EH (cell line): ENCODE measurements around the gene COL1A1.
A peak's percentile ranks its signal among the peaks of the same experiment; 100 is the strongest.

Experiments
- DNase-seq: peaks from one replicate; pipeline ENCODE4 v3.0.0-alpha.2; 2015; ENCODE audit warnings: low read depth

Gene COL1A1

DNA sequence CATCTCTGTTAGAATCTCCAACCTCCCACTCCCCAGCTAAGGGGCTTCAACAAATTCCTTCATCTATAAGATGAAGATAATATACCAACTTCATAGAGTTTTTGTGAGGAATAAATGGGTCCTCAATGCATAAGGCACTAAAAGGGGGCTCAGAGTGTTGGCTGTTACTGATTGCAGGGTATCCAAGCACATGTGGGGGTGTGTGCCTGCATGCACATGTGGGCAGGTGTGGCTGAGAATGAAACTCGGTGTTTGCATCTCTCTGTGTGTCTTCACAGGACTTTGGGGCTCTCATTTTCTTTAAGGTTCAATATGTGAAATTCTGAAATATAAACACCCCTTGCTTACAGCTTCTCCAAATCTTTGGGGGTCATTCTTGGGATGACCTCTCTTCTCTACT lies 46.8 kb downstream of the COL1A1 start:
- DNase-seq = no peak

DNA sequence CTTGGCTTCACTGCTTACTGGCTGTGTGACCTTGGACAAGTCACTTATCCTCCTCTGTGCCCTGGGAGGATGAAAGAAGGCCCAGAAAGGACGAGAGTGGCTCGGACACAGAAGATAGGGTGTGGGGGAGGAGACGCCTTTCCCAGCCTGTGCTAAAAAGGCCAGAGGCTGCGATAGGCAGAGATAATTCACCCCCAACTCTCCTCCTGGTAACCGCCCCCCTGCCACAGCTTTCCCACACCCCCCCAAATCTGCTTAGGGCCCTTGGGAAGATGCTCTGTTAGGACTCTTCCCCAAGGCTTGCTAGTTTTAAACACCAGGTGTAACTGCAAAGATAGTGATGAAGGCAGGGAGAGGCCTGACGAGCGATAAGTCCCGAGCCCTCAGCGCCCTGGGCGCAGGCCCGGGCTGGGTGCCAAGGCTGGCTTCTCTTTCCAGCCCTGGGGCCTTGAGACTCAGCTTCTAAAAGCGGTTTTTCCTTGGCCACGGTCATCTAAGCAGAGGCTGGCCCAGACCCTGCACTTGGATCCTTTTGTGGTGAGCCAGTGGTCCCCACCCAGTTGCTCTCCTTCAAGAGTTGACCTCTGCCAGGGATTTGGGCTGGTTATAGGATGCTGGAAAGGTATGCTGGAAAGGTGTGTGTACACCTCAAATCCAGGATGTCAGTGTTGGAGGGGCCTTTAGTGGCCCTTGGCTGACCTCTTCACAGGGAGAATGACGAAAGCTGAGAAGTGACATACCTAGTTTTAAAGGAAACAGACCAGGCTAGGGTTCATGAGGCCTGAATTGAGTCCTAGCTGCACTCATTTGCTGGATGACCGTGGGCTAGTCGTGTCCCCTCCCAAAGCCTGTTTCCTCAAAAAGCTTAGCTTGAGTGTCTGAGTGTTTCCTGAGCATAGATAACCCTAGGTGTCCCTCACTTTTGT lies 47.5 kb downstream of the COL1A1 start:
- peak; percentile 47 for DNase-seq

DNA sequence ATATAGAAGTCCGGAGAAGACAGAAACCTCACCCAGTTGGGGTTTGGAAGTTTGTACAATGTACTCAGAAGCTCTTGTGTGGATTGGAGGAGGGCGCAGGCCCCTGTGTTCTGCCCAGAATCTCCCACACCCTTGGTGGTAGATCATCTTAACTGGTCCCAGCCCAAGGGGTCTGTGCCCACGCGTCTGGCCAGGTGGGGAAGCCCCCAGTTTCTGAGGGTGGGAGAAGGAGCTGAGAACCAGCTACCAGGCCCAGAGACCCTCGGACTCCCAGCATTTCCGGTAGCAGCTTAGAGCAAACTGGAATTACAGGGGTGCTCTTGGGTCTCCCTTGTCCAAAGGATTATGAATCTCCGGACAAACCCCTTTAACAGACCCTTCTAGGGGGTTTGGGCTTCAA lies 48.7 kb downstream of the COL1A1 start:
- DNase-seq = no peak

DNA sequence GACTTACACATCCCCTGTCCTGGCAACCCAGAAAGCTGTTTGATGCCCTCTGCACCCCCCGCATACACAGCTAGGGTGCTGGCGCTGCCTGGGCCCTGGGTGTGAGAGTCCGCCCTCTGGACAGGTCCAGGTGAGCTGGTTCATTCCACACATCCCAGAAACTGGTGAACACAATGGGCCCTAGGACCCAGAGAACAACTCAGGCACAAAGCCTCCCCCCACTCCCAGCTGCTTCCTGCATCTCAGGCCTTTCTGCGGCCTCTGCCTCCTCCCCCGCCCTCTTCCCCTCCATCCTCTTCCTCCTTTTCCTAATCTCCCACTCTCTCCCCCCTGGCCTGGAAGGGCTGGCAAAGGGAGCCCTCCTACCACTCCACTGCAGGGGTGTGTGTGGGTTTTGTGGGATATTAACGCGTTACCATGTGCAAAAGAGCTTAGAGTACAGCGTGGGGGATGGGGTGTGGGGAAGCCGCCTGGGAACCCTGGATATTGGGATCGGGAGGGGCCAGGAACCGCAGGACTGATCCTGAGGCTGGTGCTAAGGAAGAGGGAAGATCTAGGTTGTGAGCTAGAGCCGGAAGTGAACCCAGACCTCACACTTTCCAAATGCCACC lies 49.4 kb downstream of the COL1A1 start:
- peak; percentile 93 for DNase-seq

DNA sequence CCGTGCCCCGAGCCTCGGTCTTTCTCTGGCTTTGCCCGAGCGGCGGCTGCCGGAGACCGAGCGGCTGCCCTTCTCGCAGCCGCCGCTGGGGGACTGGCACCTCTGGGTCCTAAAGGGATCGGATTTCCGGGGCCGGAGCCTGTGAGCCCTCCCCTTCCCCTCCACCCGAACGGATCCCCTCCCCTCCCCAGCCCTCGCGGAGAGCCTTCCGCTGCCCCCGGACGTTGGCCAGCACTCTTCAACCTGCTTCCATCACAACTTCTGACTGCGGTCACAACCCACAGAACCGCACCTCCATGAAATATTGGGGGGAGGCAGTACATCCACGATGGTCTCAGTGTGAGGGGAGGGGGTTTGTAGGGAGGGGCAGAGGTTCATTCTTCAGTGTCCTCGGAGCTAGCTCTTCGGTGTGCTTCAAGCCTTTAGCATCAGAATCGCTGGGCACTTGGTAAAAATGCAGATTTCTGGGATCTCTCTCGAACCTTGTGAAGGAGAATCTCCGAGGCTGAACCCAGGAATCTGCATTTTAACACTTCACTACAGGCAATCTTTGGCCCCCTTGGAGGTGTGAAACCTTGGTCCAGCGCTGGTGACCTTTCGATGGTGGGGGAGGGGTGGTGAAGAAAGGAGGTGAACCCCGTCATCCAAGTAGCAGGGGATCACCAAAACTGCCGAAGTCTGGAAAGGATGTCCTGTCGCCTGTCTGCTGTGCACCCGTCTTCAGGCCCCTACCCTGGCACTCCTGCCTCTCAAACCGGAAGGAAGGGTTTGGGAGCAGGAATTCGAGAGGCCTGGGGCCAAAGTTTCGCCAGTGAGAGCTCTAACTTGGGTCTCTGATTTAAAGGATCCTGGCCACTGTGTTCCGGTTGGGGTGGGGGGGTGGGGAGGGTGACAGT lies 50.1 kb downstream of the COL1A1 start:
- DNase-seq = peak; percentile 93

DNA sequence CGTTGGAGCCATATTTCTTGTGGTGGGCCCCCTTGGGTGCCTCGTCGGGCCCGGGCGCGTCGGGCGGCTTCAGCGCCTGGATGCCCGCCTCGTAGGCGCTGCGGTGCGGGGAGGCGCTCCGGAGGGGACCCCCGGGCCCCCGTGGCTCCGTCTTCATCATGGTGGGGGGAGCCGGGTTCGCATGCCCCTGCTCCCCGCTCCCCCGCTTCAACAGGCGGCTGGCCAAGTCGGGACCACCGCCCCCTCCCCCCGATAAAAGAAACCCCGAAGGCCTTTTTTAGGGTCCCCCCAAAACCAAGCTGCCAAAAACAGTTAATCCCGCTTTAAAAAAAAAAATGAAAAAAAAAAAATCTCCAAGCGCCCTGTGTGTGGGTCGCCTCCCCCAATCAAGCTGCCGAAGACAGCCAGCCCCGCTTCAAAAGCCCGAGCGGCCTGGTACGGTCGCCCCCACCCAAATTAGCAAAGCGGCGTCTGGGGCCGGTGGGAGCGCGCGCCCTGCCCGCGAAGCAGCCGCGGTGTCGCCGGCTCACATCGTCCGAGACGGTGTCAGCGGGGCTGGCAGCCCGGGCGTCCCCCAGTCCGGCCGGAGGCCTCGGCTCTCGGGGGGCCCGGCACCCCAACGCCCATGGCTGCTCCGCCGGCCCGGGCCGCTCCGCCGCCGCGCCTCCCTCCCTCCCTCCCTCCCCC lies 50.9 kb downstream of the COL1A1 start, which contains the start of gene PPP1R9B:
Gene PPP1R9B (minus strand): TSS at position 324 of the 687 bp plus-strand sequence. CDS start 164 bp downstream, at position 160.
- DNase-seq = no peak

DNA sequence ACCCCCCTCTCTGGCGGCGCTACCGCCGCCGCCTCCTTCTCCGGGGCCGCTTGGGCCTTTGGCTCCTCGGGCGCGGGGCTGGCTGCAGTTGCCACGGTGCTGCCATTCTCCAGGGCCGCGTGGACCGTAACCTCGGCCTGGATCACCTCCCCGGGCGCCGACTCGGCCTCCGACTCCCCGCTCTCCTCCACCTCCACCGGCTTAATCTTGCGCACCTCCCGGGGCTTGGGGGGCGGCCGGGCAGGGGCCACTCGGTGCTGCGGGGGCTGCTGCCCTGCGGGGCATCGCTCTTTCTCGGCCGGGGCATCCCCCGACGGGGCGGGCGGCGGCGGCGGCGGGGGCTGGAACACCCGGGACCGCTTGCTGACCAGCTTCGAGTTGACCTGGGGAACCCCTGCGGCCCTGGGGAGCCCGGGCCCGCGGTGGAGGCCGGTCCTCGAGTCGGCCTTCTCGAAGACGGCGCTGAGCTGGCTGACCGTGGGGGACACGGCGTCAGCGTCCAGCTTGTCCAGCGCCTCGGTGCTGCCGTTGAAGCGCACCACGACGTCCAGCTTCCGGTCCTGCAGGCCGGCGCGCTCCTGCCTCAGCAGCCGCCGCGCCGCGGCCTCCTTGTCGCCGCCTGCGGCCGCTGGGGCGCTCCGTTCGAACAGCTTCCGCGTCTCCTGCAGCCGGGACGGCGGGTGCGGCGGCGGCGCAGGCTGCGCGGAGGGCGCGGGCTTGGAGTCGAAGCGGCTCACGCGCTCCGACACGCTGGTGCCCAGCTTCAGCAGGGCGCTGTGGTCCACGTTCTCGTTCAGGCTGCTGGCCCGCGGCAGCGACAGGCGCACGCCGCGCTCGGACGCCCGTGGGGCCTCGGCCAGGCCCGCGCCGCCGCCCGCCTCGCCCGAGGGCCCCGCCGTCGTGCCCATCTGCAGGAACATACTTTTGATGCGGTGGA lies 51.7 kb downstream of the COL1A1 start:
- DNase-seq = peak; percentile 67

DNA sequence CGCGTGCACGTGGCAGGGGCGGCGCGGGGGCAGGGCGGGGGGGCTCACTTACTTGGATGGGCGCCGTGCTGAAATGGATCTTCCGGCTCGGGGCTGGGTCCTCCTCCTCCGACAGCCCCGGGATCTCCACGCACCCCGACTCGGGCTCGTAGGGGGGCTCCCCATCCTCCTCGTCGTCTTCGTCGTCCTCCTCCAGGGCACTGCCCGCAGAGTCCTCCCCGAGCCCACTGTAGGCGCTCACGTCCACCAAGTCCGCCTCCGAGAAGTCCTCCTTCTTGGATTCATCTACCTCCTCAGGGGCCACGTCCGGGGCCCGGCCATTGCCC lies 52.4 kb downstream of the COL1A1 start:
- DNase-seq = no peak

DNA sequence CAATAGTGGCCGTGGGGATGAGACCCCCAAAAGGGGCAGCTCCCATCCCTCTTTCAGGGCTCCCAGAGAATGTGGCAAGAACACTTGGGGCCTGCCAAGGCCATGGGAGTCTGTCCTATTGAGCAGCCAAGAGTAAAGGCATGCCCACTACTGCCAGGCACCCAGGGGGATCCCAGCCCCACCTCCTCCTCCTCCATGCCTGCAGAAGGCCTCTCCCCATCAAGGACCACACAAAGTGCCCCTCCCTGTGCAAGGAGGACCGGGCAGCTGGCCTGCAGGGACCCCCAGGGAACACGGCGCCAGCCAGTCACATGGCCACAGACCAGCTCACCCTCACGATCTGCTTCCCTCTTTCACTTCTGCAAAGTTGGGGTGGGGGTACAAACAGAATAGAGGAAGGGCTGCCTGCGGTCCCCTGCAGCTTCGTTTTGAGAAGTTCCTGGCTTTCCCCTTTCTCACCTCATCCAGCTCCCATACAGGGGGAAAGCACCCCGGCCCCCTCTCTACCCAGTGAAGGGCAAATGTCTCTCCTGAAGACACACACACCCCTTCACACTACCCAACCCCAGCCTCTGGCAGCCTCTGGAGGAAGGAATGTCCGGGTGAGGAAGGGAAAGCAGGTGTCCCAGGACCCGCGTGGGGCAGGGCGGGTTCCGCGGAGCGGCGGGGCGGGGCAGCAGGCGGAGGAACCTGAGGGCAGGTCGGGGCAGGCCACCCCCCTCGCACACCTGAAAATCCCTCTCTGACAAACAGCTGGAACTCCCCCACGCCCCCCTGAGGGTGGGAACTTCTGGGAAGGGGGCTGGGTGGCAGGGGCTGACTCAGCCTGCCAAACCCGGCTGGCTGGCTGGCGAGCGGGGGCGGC lies 53.0 kb downstream of the COL1A1 start:
- DNase-seq = peak; percentile 61

DNA sequence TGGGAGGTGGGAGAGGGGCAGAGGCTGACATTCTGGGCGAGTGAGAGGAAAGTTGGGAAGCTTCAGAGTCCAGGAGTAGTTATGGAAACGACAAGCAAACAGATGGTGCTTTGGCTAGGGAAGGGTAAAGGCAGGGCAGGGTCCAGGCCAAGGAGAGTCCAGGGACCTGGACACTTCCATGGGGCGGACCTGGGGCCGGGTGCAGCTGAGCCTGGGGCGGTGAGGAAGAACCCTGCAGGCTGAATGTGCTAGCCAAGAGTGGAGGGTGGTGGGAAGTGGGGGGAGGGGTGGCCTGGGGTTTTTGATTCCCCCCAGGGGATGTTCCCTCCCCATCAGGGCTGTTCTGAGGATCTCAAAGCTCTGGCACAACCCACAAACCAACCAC lies 53.6 kb downstream of the COL1A1 start:
- DNase-seq = peak; percentile 52

DNA sequence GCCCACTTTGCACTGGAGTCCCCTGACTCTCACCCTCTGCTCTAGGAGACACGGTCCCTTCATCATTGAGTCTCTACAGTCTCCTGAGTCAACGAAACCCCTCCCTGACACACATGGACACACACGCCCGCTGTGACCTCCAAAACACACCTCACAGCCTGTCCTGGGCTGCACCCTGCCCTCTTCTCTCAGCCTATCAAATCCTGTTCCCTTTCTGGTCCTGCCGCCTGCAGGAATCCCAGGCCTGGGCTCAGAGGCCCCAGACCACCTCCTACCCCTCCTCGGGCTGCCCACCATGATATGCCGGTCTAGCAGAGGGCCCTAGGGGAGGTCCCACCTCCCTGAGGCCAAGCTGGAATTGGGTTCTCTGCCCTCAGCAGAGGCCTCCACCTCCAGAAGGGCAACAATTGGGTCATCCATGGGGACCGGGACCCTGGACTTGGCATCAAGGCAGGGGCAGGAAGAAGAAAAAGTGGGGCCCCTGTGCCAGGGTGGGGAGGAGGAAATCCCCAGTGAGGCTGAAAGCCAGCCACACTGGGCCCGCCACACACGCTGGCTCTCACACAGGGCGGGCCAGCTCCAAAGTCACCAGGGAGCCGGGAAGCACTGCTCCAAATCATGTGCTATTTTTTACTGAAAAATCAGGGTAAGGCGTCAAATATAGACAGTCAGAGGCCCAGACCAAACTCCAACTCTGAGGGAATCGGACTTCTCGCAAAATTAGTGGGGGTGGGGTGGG lies 54.3 kb downstream of the COL1A1 start:
- no peak for DNase-seq

DNA sequence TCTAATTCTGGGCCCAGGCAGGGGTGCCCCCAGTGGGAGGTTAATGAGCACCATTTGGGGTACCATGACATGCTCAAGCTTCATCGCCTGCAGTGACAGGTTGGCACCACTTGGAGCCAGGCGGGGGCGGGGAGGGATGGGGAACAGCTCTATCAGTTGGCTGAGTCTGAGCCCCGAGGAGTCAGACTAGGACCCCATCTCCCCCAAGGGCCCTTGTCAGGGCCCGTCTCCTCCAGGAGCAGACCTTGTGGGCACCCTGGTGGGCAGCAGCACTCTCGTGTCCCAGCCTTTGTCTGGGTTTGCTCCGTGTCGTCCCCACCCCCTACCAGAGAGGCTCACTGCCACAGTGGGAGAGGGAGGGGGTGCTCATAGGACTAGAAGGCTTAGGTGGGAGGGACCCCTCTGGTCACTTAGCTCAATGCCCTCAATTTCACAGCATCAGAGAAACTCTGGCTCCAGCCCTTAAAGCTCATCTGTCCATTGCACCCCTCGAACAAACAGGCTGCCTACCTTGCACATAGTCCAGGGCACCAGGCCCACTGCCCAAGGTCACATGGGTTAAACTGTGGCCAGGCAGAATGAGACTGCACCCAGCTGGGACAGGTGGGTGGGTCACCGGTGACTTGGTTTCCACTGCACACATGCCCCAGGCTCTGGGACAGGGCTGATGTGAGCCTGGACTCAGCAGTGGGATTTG lies 55.1 kb downstream of the COL1A1 start:
- DNase-seq = no peak

DNA sequence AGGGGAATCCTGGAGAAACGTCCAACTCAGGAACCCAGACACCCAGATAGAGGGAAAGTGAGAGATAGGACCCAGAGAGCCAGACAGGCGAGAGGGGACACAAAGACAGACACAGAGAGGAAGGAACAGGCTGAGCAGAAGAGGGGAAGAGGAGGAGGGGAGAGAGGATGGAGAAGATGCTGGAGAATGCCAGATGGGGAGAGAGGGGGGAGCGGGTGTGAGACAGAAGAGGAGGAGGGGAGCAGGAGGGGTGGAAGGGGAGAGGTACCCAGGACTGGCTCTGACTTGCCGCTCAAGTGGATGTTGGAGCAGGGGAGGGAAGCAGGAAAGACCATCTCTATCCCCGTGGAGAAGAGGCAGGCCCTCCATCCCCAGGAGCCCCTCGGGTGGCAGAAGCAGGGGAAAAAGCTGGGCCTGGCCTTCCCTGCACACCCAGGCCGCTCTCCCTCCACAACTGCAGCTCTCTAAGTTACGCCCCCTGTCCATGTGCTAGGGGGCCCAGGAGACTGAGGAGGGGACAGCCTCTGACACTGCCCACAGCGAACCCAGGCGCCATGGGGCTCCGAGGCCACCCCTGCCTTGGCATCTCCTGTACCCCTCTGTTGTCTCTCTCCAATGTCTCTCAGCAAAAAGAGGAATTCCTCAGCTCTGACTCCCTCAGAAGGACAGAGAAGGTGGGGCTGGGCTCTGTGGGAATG lies 55.8 kb downstream of the COL1A1 start:
- no peak for DNase-seq

DNA sequence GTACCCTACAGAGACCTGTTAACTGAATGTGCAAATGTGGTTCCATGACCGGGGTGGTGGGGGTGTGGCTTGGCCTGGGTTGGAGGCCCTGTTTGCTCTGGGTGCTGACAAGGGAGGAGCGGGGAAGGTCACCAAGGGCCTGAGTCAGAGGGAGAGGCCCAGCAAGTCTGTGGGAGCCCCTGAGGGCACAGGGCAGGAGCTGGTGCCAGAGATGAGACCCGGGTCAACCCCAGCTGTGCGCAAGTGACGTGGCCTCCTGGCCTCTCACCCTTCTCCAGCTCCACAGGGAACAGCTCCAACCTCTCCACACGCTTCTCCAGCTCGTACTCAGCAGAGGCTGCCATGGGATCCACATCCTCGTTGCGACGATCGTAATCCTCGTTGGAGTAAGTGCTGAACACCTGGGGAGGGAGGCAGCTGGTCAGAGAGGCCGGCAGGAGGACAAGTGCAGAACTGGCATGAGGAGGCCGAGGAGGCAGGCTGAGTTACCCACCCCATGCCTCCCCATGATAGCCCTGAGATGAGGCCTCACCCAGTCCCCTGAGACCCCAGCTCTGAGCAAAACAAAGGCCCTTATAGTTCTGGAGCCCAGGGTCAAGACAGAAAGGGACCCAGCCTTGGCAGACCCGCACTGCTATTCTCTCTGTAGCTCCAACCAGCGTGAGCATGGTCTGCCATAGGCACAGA lies 56.4 kb downstream of the COL1A1 start:
- no peak for DNase-seq

DNA sequence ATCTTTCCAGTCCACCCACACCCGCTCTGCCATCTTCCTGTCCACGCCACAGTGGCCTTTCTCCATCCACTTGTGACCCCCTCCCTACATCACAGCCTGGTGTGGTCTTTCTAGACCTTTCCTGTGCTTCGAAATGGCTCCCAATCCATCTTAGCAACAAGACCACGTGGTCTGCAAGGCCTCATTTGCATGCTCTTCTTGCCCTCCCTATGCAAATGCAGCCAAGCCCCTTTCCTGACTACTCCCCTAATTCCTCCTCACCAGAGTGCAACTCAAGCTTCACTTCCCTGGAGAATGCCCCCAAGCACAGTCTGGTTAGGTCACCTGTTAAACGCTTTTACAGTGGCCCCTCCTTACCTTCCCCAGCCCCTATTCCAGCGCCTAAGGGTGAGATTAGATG lies 57.1 kb downstream of the COL1A1 start:
- DNase-seq = no peak

DNA sequence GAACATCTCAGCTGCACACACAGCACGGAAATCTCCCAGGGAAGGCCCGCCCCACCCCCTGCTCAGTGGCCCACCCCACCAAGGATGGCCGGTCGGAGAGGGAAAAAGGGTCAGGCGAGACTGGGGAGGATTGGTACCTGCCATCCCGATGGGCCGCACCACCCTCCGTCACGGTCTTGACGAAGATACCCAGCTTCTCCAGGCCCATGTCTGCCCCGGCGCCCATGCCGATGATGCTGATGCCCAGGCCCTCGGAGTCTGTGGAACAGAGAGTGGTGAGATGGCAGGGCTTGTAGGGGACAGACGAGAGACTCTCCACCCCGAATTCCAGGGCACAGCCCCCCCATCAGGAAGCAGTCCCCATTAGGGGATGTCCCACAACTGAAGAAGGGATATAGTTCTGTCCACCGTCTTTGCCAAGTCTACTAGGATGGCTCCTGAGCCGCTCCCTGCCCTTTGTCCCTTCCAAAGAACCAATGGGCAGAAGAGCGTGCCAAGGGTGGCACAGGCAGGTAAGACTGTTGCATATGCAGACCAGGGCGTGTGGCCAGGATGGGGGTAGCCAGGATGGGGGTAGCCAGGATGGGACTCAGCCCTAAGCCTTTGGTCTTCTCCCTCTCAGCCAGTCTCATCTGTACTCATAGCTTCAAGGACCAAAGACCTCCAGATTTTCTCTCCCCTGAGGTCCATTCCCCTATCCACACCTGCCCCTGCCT lies 57.8 kb downstream of the COL1A1 start:
- DNase-seq = no peak

DNA sequence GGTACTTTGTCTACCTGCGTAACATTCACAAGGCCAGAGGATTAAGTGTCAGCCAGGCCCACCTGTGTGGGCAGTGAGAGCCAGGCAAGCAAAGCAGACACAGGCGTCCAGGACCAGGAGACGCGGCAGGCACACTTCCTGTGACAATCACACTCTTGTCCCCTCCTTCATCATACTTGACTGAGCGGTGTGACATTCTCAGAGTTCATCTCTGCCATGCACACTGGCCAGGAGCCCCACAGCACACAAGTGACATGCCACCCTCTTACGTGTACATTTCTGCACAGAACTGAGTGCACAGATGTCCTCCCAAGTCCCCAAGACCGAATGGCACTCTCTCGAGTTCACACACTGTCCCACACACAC lies 59.7 kb downstream of the COL1A1 start:
- no peak for DNase-seq
